Midbrain (tissue), 1 donor: ENCODE results near the gene NETO1.

Source experiments
- DNase-seq: peaks from one replicate; lab custom pipeline; 2025; lab: John Stamatoyannopoulos, UW

Gene NETO1

DNA sequence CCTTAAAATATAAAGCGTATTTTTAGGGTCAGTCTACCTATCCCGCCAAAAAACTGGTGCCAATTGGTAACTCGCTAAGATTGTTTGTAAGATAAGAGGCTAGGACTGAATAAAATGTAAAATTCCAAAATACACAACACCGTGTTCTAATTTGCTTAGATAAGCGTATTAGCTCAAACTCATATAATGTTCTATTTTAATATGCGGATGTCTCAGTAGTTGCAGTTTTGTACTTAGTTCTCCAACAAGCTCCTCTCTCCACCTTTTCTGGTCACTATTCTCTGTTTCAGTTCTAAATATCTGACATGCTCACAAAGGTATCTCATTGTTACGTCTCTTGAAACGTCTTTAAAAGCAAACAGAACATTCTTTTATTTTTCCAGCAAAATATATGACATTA, 24.0 kb downstream of the NETO1 start:
- DNase-seq, result no peak

DNA sequence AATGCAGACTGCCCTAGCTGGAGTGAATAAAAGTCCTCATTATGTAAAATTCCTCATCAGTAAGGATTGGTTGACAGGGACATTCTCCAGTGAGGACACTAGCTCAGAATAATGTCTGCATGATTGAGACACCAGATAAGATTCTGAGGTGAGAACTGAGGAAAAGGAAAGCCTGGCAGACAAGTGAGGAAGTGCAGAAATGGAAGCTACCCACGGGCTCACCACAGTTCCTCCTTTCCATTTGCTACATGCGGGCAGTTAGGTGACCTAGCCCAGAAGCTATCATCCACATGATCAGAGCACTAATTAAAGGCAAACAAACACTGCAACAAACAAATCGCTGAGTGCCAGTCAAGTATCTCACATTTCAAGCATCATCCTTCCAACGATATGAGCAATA, 27.7 kb downstream of the NETO1 start:
- DNase-seq, result no peak

DNA sequence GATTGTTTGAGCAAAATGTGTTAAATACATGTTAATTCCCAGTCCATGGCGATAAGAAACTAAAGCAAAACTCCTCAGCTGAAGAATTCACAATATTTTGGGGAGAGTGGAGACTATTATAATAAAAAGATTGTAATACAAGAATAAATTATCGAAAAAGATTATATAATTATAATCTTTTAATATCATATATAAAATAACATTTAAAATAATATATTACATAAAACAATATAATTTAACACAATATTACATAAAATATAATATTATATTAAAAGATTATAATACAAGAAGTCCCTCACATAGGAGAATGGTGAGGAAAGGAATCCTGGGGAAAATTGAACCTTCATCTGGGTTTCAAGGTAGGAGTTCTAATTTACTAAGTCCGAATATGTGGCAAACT, 33.1 kb downstream of the NETO1 start:
- no peak for DNase-seq

DNA sequence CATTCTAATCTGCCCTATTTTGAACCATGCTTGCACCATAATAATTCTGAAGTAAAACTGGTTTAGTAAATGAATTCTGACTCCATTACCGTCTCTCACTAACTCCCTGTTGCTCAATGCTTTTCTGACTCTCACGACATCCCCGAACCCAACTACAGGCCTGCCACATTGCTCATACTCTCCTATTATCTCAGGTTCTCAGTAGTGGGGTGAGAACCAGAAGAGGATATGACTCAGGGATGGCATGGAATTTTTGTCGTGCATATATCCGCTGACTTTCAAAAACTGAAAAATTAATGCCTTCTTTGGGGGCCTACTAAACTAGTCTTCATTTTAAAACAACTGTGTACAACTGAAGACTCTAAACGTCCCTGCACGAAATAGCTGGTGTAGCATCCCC, 34.3 kb downstream of the NETO1 start:
- DNase-seq, result no peak

DNA sequence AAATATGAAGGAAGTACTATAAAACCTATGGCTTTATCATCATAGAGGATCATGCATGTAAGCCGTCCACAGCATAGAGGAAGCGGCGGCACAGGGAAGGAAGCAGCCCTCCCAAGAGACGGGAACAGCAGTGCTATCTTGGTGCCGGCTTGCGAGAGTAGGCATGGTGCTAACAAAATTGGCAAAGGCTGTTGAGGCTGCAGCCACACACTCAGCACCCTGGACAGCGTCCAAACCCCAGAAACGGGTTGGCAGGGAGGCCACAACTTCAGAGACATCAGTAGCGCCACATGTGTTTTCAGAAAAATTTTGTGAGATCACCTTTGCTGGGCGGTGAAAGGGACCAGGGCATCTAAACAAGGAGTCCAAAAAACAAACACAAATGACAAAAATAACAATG, 37.7 kb downstream of the NETO1 start:
- peak; percentile 2 for DNase-seq

DNA sequence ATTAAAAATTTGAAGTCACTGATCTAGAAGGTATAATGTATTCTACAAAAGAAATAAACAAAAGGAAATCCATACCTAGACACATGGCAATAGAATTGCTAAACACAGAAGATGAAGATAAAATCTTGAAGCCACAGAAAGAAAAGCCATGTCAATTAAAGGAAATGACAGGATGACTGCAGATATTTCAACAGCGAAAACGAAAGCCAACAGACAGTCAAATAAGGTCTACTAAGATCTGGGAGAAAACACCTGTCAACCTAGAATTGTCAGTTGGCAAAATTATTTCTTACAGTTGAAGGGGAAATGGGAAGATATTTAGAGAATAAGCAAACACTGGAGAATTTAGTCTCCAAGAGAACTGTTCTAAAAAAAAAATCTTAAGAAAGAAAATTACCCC, 39.2 kb downstream of the NETO1 start:
- no peak for DNase-seq

DNA sequence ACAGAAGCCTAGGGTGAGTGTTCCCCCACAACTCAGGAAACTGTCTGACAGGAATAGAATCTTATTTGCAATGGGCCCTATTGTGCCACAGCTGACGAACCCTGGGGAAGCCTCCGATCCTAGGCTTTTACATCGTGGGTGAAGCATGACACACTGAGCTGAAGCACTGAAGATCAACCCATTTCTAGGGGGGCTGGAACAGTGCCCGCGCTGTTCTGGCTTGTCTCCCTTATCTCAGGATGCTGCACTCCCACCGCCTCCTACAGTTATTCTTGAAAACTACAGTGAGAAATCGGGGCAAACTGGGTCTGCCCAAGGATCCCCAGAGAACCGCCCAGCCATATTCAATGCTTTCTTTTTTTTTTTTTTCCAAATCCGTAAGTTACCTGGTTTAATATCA, 41.1 kb downstream of the NETO1 start:
- no peak for DNase-seq

DNA sequence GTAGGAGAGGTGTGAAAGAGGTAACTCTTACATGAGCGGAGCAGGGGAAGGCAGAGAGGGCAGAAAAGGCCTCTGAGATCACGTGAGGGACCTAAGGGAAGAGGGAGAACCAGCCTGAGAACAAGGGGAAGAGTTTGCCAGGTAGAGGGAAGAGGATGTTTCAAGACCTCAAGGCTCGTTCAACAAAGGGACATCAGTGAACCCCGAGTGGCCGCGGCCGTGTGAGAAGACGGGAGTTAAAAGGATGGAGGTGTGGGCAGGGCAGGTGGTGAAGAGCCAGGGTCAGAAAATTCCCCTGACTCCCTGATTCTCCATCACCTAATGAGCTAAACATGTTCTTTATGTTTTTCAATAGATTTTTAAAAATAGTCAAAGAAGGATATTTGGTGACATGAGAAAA, 44.4 kb downstream of the NETO1 start:
- no peak for DNase-seq

DNA sequence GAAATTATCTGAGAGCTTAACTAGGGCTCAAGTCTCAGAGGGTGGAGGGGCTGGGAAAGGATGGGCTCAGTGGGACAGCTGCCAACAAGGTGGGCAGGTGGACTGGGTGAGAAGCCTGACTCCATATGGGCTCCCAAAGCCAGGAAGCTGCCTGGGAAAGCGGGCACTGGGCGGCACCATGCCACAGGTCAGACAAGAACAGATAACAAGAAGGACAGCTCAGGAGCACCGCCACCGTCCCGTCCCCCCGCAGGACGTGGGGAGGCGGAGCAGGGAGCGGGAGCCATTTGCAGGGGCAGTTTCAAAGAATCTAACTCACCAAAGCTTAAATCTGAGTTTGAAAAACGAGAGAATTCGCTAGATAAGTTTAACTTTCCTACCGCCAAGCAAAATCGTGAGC, 45.6 kb downstream of the NETO1 start:
- DNase-seq, result no peak

DNA sequence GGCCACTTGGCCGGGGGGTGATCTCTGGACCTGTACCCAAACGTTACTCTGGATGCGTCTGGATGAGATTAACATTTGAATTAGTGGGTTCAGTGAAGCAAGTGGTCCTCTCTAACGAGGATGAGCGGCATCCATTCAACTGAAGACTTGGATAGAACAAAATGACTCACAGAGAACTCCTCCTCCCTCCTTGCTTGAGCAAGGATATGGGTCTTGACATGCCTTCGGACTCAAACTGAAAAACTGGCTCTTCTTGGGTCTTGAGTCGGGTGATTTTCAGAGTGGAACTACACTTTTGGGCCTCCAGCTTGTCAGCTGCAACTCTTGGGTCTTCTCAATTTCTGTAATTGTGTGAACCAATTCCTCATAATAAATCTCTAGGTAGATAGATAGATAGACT, 47.2 kb downstream of the NETO1 start:
- DNase-seq, result no peak

DNA sequence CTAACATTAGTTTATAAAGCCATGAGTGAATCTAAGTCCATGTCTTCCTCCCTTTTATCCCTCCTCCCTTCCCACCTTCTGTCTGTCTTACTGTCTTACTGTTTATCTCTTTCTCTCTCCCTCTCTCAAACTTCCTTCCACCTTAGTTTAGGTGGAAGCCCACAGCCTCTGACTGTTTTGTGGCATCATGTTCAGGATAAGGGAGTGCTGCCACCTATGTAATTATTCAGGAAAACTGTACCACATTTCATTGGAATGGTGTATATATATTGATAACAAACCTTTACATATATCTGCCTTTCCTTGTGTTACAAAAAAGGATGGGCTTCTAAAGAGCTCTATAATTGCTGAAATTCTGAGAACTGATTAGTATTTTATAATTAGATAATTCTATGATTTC, 48.7 kb downstream of the NETO1 start:
- no peak for DNase-seq

DNA sequence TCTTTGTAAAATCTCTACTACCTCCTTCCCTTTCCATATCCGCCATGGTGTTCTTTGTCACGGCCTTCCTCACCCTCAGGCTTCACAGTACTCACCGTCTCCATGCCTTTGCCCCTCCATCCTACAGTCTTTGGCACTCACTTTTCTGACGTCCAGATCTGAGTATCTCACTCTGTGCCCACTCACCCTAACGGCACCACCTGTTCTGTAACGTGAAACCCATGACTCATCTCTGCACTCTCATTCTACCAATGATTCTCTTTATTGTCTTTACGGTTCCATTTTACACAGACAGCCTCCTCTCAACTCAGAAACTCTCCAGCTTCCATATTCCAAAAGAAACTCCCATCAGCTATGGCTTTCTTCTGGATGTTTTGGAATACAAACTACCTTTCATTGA, 56.7 kb downstream of the NETO1 start:
- DNase-seq, result no peak

DNA sequence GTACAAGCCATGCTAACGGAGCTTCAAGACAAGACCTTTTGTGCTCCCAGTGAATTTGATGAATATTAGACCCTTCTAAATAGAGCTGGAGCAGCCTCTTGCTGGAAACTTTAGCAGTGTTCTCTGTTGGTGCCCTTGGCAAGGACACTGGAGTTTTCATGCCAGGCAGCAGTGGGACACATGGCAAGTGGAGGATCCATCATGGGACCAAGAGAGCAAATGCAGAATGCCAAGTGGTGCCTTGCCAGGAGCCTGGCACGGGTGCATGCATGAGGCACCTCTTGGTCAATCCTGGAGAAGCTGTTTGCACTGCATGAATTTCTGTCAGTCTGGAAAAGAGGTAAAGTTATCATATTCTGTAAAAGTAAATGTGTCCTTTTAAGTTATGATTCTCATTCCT, 59.1 kb downstream of the NETO1 start:
- peak; percentile 34 for DNase-seq

DNA sequence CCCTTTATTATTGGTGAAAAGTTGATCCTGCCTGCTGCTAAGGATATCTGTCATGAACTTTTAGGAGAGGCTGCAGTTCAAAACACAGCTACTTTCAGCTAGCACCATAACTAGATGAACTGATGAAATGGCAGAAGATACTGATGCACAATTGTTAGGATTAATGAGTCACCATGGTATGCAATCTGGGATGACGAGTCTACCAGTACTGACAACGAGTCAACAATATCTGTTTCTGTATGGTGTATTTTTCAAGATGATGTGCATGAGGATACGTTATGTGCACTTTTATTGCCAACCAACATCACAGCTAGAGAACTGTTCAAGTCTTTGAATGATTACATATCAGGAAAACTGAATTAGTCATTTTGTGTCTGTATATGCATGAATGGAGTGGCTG, 68.7 kb downstream of the NETO1 start:
- no peak for DNase-seq

DNA sequence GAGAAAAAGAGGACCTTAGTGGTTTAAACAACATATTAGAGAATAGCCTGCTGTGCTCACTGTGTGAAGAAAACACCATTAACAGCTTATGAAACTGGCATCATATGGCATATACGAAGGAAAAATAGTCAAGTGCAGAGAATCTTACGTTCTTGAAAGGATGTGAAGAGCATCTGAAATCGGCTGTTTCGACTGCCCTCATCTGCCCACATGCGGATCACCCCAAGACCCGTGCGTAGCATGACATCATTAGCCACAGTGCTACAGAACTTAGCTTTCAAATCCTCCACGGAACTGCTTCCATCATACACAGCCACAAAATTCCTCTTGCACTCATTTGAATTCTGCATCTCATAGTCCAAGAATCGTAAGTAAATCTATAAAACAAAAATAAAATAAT, 84.3 kb downstream of the NETO1 start:
- no peak for DNase-seq

DNA sequence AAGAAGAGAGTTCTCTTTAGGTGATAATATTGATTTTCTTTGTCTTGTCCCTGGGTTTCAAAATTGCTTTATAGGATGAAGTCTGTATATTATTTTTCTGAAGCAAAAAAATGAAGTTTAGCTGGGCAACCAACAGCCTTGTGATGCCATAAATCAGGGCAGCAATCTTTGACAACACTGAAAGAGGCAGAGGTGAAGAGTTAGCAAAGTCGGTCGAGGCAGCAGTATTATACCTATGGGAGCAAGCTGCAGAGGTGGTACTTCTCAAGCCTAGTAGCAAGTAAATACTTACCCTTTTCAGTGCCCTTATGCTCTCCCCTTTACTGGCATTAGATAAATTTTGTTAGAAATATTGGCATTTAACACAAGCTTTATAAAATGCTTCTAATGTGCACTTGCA, 92.9 kb downstream of the NETO1 start:
- DNase-seq, result no peak

DNA sequence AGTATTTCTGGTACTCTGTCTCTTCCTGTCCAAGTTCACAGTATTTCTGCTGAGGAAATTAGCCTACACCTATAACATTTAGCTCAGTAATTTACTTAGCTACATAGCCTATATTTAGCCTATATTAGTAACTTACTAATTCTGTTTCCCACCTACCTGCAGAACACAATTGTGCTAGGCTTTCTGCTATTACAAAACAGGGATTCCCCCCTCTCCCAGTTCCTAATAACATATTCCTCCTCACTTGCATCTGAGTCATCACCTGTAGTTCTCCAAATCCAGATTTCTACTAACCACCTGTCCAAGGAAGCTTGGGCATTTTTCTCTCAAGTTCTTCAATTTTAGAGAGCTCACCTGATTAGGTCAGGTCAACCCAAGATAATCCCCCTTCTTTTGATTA, 94.9 kb downstream of the NETO1 start:
- DNase-seq, result no peak

DNA sequence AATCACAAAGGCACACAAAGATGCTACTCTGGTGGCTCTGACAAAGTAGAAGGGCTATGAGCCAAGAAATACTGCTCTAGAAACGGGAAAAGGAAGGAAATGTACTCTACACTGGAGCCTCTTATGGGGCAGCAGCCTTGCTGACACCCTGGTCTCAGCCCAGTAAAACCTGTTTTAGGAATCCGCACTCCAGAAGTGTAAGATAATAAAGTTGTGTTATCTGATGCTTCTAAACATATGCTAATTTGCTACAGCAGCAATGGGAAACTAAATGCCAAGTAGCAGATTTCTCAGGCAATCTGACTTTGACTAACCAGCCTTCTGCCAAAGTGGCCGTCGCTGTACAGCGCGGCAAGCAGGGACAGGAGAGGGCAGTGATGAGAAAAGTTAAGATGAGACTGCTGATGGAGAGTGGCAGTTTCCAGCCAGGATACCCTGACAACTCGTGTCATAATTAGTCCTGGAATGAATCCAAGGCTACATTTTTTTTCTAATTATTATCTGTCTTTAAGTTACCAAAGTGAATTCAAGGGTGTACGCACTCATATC, 99.0 kb downstream of the NETO1 start:
- DNase-seq, result no peak

DNA sequence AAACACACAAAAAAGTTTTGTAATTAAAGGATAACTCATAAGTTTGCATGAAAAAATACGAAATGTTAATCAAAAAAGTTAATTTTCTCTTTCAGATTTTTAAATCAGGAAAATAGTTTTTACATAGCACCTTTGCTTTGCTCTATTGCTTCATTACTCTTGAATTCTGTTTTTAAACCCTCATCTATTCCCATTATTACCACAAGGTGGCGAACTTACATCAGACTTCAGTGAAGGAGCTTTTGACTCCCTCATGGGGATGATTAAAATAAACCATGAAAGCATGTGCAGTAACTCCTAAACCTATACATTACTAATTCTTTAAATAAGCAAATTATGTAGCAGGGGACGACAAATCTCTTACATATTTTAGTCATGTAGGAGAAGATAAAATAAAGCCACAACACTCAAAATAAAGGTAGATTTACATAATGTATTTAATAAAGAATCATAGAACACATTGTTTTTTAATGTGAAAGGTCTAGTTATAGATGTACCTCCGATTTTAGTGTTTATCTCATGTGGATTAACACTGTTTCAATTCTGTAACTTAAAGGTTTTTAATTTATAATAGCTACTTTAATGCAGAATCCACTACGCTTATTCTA, 105.2 kb downstream of the NETO1 start:
- DNase-seq, result peak; percentile 72

DNA sequence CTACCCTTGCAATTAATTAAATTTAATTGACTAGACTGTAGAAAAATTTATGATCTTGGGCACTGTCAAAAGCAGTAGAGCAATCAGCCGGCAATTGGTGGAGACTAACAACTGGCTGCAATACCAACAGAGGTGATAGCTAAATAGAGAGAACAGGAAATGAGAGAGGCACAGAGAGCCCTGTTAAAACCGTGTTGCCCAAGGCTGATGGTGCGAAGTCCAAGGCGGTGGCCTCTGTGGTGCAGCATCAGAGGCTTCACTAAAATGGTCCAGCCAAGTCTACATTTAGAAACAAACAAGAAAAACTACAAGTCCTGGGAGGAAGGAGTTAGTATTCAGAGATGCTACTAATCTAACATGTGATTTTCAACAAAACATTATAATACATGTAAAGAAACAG, 115.6 kb downstream of the NETO1 start:
- no peak for DNase-seq

DNA sequence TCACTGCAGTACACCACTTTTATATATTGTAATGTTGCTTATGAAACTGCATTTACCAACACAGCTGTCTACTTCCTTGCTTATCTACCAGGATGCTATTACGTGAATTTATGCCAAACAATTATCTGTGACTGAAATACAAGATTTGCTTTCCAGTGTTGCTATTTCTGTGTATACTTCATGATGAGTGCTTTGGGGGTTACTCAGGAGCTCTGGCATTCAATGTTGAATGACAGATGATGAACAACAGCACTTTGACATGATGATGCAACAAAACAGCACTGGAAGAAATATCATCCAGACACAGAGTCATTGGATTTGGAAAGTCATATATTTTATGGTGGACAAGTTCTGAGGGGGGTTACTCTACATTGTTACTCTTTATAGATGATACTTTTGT, 125.8 kb downstream of the NETO1 start:
- DNase-seq, result no peak

DNA sequence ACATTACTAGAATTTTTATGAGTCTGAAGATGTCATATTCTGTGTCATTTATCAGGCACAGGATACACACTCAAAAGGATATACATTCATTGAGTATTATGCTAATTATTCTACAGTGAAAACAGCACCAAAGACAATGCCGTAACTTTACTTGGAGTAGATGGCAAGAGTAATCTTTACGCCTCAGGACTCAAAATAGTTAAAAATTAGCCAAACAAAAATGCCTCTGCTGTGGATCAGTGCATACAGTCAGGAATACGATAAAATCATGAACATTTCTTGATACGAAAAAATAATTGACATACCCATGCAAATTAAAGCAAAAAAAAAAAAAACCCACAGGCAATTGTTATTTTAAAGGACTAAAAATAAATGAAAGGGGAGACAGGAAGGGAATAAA, 129.7 kb downstream of the NETO1 start:
- DNase-seq, result no peak

DNA sequence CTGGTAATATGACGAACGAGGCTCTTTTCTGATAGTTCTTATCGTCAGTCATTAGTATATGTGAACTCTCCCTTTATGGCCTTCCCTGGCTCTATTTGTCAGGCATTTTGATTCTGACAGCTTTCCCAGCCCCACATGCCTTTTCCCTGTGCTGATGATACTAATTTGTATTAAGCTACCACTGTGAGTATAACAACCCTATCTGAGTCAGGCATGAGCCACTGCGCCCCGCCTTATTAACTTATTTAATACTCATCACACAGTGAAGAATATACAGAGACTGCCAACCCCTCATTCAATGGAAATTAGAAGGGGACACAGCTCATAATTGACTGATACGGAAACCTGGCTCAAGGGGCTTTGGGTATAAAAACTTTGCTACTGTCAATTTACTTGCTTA, 140.0 kb downstream of the NETO1 start:
- no peak for DNase-seq

DNA sequence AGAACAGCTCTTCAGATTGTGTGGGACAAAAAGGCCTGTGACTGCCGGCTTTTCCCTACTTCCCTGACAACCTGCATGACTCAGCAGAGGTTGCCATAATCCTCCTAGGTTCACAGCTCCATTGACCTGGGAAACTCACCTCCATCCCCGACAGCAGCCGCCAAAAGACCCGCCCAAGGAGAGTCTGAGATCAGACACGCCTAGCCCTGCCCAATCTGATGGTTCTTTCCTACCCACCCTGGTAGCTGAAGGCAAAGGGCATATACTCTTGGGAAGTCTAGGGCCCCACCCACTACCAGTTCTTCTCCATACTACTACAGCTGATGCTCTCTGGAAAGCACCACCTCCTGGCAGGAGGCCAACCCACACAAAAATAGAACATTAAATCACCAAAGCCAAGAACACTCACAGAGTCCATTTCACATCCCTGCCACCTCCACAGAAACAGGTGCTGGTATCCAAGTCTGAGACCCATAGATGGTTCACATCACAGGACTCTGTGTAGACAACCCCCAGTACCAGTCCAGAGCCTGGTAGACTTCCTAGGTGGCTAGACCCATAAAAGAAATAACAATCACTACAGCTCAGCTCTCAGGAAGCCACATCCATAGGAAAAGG, 140.6 kb downstream of the NETO1 start:
- no peak for DNase-seq
